OCI-LY1 (cell line): ENCODE data around the gene KIF25.

Source experiments
- CTCF ChIP-seq: fragments of 200-600 bp; sonication (generic), shearing (Covaris generic); IDR thresholded peaks from 2 replicates; pipeline ENCODE4 v1.5.1; 2017; ENCODE audit warnings: mild to moderate bottlenecking, antibody characterized with exemption, low read length, moderate library complexity, mixed read lengths
- EZH2 ChIP-seq: fragments of 200-600 bp; sonication (generic), shearing (Covaris generic); IDR thresholded peaks from 2 replicates; pipeline ENCODE4 v1.8.0; 2017; ENCODE audit warnings: borderline replicate concordance, mixed run types, mild to moderate bottlenecking, antibody characterized with exemption, low read length, moderate library complexity, mixed read lengths

- TF ChIP-seq CTCF (no peak), EZH2 (no peak)
These were observed 65.1 kb downstream of the KIF25 start for GRCh38 chr6:168062346-168063289.
